ENCODE measurements around the gene DPP8. TPM values are rescaled to one million over a fixed set of nuclear protein-coding genes. Genes with fewer than 3 reads are reported as not detected.
"Not testable (repeated sequence)": the region's sequence is repeated elsewhere in the genome, so short reads cannot be mapped to it uniquely, and the experiment has no call there.

Gene DPP8
- total RNA-seq, 2 experiments from 2014 or later = 29.5 to 29.8 TPM

DNA sequence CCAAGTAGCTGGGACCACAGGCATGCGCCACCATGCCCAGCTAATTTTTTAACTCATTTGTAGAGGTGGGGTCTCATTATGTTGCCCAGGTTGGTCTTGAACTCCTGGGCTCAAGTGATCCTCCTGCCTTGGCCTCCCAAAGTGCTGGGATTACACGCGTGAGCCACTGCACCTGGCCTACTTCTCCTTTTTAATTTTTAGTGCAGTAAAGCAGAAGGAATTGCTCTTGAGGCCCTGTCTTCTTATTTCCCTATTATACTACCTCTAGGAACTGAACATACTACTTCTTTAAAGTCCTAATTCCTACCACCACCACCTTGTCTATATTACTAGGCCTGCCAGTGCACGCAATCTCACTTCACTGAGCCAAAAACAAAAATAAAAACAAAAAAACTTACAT, 62.2 kb downstream of the DPP8 start:
- CTCF ChIA-PET = not testable (repeated sequence)
- POLR2A ChIA-PET = interaction anchor here (0.6 kb wide), 1 partner anchor 10 kb away, joined by 3 read pairs; no protein-coding TSS in a partner anchor

DNA sequence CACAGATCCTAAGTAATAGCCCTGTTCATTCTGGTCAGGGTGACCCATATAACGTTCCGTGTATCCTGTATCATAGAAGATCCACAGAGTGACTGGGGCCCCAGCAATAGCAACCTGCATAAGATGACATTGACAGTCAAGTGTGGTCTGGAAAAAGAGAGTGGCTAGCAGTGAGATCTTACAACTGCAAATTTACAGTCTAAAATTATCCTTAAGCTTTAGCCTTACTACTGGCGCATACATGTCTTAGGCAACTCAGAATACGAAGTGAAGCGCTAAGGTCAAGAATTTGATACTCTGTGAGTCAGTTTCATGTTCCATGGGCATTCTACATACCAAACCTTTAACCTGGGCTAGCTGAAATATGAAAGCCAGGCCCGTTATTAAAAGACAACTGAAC, 65.5 kb downstream of the DPP8 start:
- ChIA-PET POLR2A (no interaction called here), CTCF (interaction anchor here (0.6 kb wide), 1 partner anchor 10 kb away, joined by 4 read pairs; no protein-coding TSS in a partner anchor)

- ChIA-PET CTCF (no interaction called here), POLR2A (no interaction called here)
These were observed 66.9 kb downstream of the DPP8 start for GRCh38 chr15:65450556-65450955.

- CTCF ChIA-PET = interaction anchor here (0.9 kb wide), 1 partner anchor 841 kb away, joined by 3 read pairs; no protein-coding TSS in a partner anchor
- POLR2A ChIA-PET = no interaction called here
These were observed 70.3 kb downstream of the DPP8 start for GRCh38 chr15:65447145-65447544.

DNA sequence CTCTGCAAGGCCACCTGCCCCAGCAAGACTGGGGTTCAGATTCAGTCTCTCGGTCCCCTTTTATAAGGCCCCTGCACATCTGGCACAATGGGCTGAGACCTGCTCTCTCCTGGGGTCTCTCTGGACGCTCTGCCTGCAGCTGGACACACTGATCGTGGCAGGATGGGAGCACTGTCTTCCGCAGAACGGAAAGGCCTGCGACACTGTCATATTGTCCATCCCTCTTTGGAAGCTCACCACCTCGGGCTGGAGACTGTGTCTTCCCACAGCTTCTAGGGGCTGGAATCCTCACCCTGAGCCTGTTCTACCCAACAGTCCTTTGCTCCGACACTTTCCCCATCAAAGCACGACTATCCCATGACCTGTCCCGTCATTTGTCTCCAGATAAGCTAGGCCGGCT, 83.3 kb downstream of the DPP8 start:
- POLR2A ChIA-PET = no interaction called here
- CTCF ChIA-PET = interaction anchor here (1.3 kb wide), 1 partner anchor 48 kb away, joined by 4 read pairs; no protein-coding TSS in a partner anchor

- CTCF ChIA-PET = no interaction called here
- POLR2A ChIA-PET = no interaction called here
These were observed 85.8 kb downstream of the DPP8 start for GRCh38 chr15:65431731-65432130.

DNA sequence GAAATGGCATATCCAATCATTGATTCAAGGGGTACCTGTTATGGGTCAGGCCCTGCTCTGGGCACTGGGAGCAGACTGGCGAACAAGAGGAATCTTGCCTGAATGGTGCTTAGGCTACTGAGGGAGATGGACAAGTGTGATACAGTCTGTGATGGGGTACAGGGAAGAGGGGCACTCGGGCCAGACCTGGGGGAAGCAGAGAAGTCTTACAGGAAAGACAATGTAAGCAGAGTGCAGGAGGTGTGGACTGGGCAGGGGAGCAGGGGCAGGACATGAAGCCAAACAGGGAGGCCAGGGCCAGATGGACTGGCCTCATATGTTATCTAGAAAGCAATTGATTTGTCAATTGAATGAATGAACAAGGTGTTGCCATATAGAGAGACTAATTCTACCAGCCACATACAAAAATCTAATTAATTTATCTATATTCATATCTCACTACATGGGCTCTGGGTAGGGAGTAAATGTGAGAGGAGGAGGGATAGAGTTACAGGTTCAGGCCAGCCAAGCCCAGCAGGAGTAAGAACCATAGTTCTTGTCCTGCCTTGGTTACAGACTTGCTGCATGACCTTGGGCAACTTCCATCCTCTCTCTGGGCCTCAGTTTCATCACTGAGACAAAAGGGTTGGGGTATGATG, 91.2 kb downstream of the DPP8 start:
- ChIA-PET POLR2A (no interaction called here), CTCF (no interaction called here)

DNA sequence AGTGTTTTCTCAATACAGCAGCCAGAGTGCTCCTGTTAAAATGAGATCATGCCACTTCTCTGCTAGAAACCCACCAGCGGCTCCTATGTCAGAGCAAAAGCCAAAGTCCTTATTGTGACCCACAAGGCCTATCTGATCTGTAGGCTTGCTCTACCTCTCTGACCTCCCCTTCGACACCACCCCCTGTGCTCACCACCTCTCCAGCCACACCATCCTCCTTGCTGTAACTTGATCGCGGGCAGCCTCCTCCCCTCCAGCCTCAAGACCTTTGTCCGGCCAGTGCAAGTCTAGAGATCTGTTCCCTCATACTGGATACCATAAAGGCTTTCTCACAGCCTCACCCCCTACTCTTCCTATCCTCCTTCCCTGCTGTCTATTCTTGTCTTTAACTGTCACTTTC, 92.8 kb downstream of the DPP8 start:
- POLR2A ChIA-PET = no interaction called here
- CTCF ChIA-PET = no interaction called here

GRCh38 chr15:65423976-65424679, 93.4 kb downstream of the DPP8 start:
- ChIA-PET CTCF (no interaction called here), POLR2A (no interaction called here)

DNA sequence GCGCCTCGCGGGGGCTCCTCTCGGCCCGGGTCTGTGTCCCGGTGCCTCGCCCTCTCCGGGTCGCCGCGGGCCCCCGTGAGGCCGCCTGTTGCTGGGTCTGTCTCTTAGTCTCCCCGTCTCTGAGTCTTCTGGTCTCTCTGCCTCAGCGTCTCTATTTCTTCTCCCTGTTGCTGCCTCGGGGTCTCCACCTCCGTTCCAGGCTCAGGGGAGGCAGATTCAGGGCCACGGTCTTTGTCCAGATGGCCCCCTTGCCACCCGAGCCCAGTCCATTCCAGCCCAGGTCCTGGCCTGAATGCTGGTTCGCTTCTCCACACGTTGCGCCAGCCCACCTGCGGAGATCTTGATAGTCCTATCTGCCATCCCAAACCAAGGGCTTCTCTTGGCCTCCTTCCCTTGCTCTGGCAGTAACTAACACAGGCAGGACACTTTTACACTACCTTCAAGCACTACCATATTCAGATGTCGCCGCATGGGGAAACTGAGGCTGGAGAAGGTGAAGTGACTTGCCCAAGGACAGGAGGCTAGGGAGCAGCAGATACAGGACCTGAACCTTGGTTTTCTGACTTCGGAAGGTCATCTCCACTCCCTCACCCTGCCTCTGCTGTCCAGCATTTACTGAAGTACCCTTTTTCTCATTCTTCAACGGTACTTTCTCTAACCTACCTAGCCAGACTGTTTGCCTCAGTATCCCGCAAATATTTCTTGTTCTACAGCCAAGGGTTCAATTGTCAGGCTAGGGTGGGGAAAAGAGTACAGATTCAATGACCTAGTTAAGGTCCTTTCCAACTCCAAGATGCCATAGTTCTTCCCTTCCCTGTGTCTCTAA, 94.1 kb downstream of the DPP8 start:
- CTCF ChIA-PET = no interaction called here
- POLR2A ChIA-PET = no interaction called here

DNA sequence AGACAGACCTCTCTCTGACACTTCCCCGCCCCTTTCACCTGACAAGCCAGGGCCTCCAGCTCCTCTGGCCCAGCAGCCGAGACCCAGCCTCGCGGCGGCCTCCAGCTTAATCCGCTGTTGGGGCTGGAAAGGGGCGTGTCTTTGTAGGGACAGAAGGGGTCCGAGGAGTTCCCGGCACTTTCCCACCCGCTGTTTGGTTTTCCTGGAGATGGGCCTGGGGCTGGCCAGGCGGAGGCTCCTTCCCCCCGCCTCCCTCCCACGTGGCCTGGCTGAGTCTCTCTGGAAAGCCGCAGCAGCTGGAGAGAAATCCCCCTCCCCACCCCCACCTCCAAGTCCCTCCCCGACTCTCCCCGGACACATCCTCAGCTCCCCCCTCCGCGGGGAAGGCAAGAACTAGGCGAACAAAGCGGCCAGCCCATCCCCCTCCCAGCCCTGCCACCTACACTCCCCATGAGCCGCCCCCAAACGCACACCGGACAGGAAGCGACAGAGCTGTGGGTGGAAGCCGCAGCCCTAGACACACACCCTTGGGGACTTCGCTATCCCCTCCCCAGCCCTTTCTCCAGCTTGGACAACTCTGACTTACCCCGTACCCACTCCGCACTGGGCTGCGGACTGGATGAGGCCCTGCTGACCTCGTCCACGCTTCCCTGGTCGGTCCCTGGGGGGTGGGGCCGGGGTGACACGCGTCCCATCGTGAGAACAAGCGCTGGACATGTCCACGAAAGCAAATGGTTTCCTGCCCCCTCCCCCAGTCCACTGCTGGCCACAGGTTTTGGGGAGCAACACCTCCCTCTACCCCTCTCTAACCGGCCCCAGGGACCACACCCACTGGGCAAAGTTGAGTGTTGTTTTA, 95.9 kb downstream of the DPP8 start:
- ChIA-PET POLR2A (interaction anchor here (0.5 to 1.1 kb wide), 2 partner anchors 117 to 1916 kb away, joined by 3 read pairs; partner anchors contain the start of gene RNU5B-1), CTCF (interaction anchor here (0.6 to 0.9 kb wide), 3 partner anchors 20 to 95 kb away, joined by 3 to 5 read pairs (median 3); no protein-coding TSS in a partner anchor)

DNA sequence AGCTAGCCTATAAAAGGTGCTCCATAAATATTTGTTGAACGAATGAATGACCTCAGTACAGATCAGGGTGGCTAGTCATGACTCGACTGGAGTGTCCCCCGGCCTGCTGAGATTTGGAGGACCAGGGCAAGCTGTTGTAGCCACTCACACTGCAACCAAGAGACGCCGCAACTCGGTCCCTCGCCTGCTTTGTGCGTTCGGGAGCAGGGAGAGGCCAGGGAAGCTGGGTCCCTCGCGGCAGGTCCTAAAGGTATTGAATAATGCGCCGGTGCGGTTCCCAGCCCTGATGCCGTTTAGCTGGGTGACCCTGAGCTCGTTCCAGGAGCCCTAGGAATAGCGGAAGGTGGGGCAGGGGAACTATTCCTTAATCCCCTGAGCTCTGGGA, 96.5 kb downstream of the DPP8 start:
- POLR2A ChIA-PET = interaction anchor here (1.1 kb wide), 1 partner anchor 116 kb away, joined by 3 read pairs; the partner anchor contains the start of gene RNU5B-1

GRCh38 chr15:65418596-65418995, 98.9 kb downstream of the DPP8 start:
- POLR2A ChIA-PET = no interaction called here
- CTCF ChIA-PET = no interaction called here

More for the DNA sequence above, 96.5 kb downstream of the DPP8 start:
- CTCF ChIA-PET = interaction anchor here (0.6 to 1.0 kb wide), 2 partner anchors 36 to 96 kb away, joined by 3 read pairs; no protein-coding TSS in a partner anchor

DNA sequence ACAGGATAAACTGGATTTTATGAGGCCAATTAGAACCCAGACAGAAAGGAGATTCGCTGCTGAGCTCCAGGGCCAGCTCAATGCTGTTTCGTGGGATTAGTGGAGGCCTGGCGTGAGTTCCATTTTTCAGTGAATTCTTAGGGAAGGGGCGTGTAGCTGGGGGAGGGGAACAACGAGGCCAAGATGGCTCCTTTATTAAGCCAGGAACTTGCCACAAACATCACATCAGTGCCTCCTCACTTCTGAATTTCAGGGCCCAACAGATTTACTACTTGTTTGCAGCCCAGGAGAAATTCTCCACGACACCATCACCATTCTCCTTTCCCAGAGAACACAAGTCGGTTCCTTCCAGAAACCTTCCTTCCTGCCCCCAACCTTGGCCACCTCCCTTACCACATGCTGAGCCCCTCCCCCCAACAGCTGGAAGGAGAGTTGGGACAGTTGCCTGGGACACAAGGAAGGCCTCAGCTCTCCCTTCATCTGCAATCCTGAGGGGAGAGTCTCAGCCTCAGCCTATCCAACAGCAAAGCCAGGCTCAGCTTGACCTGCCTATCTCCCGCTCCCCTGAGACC, 100.6 kb downstream of the DPP8 start:
- ChIA-PET POLR2A (no interaction called here), CTCF (no interaction called here)

DNA sequence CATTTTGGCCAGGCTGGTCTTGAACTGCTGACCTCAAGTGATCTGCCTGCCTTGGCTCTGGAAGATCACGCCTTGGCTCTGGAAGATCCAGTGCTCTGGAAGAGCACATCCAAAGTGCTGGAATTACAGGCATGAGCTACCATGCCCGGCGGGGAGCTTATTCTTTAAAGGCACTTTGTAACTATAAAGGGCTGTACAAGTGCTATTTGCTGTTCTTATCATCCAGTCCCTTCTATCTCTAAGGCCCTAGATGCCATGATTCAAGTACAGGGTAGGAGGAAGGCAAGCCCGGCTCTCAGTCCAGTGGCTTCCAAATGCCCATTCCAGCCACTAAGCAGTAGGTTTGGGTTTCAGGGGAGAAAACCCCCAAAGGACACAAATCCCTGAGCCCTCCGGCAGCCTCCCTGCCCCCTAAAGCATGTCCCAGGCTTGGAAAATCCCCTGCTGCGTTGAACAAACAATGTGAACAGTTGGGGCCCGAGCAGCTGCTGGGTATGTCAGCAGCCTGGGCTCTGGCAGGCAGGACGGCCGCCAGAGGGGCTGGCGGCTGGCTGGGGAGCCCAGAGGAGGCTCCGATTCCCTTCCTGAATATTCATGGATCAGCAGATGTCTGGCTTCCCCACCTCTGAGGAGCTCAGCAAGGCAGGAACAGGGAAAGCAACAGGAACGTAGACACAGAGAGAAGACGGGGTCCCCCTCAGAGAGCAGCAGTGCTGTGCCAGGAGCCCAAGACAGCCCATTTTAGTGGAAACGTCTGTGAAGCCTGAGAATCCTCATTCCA, 102.5 kb downstream of the DPP8 start:
- POLR2A ChIA-PET = no interaction called here
- CTCF ChIA-PET = interaction anchor here (1.0 to 1.5 kb wide), 2 partner anchors 13 to 29 kb away, joined by 3 to 4 read pairs; no protein-coding TSS in a partner anchor

DNA sequence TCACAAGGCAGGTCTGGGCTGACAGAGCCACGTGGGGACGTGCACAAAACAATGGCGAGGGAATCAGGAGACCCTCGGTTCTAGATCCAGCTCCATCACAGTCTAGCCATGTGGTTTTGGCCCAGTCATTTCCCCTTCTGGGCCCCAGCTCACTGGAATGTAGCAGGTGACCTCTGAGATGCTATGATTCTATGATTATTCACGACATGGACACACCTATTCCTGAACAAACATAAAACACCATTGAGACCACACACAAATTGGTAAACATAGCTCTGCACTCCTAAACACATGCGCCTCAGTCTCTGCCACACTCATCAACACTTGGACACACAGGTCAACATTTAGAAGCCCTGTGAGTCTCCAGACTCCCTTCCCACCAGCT, 103.7 kb downstream of the DPP8 start:
- ChIA-PET POLR2A (no interaction called here), CTCF (no interaction called here)

DNA sequence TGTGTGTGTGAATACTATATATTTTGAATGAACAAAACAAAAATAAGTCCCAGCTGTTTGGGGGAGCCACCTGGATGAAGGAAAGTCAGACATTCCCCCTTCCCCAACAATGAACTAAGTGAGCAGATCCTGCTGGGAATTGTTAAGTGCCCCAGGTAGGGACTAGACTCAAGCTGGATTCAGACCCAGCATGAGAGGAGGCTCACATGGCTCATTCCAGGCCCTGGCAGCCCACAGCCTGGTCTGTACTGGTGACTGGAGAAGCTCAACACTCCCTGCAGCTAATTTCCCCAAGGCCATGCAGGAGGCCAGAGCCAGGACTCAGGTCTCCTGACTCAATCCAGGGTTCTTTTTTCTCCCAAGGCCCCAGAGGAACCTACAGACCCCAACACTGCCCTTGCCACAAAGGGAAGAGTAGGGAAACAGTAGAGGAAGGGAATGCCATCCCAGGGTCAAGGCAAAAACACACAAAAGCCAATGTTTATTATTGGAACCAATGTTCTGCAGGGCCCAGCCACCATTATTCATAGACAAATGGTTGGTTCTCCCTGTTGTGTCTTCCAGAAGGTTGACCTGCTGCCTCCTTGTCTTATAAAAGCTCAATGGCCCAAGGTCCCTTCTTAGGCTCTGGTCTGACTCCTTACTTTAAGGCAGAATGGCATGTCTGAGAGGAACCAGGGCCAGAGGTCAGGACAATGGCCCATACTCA, 104.3 kb downstream of the DPP8 start:
- ChIA-PET POLR2A (interaction anchor here (0.6 kb wide), 1 partner anchor 219 kb away, joined by 7 read pairs; no protein-coding TSS in a partner anchor), CTCF (no interaction called here)

- CTCF ChIA-PET = no interaction called here
- POLR2A ChIA-PET = interaction anchor here (0.6 kb wide), 1 partner anchor 218 kb away, joined by 7 read pairs; no protein-coding TSS in a partner anchor
These were observed 104.9 kb downstream of the DPP8 start for GRCh38 chr15:65412556-65412955.
